DND-41 (cell line): ENCODE data around the gene RANBP17.

Experiments
- ATAC-seq: fragments of 200-7000 bp; cut with Tn5 transposase; 3 replicates; pipeline ENCODE4 v1.9.1; 2021; ENCODE audit warnings: low read depth; ENCODE audit not compliant: insufficient read depth
- DNase-seq: peaks from one replicate; pipeline ENCODE4 v3.0.0-alpha.2; 2020
- H2AFZ ChIP-seq: 2 replicates; pipeline ENCODE4 v1.6.0; 2012; ENCODE audit warnings: low read depth, low read length
- H3K27ac ChIP-seq: 2 replicates; pipeline ENCODE4 v1.5.1; 2012; ENCODE audit warnings: low read length, inconsistent platforms
- H3K27me3 ChIP-seq: fragments of 200-600 bp; sonication (generic); 2 replicates; pipeline ENCODE4 v1.6.0; 2012; ENCODE audit warnings: low read length, mild to moderate bottlenecking, inconsistent platforms; ENCODE audit not compliant: insufficient read depth, poor library complexity
- H3K36me3 ChIP-seq: 2 replicates; pipeline ENCODE4 v1.5.1; 2012; ENCODE audit warnings: low read length, inconsistent platforms; ENCODE audit not compliant: insufficient read depth
- H3K4me1 ChIP-seq: 2 replicates; pipeline ENCODE4 v1.5.1; 2012; ENCODE audit warnings: mild to moderate bottlenecking, low read length; ENCODE audit not compliant: insufficient read depth
- H3K4me2 ChIP-seq: 2 replicates; pipeline ENCODE4 v1.6.0; 2012; ENCODE audit warnings: mild to moderate bottlenecking, moderate library complexity, low read length, inconsistent platforms; ENCODE audit not compliant: insufficient read depth
- H3K4me3 ChIP-seq, 2 experiments: fragments of 200-600 bp in 1 of 2; shearing (Covaris generic) in 1 of 2; 2 replicates each; pipeline ENCODE4 v1.5.1; 2012 to 2016; ENCODE audit warnings: inconsistent platforms in 2 of 2, low read length in 2 of 2, mild to moderate bottlenecking in 2 of 2, low read depth in 1 of 2, moderate library complexity in 1 of 2
- H3K79me2 ChIP-seq: 2 replicates; pipeline ENCODE4 v1.6.0; 2012; ENCODE audit warnings: low read length, inconsistent platforms; ENCODE audit not compliant: insufficient read depth
- H3K9ac ChIP-seq: 2 replicates; pipeline ENCODE4 v1.6.0; 2012; ENCODE audit warnings: low read depth, mild to moderate bottlenecking, inconsistent platforms, low read length, moderate library complexity
- H3K9me3 ChIP-seq: 2 replicates; pipeline ENCODE4 v1.5.1; 2012; ENCODE audit warnings: low read length, moderate library complexity, mild to moderate bottlenecking, inconsistent platforms; ENCODE audit not compliant: insufficient read depth, severe bottlenecking
- H4K20me1 ChIP-seq: 2 replicates; pipeline ENCODE4 v1.6.0; 2012; ENCODE audit warnings: low read length; ENCODE audit not compliant: insufficient read depth
- CTCF ChIP-seq: IDR thresholded peaks from 2 replicates; pipeline ENCODE4 v1.5.1; 2012; ENCODE audit warnings: borderline replicate concordance, low read length, moderate library complexity, mild to moderate bottlenecking; ENCODE audit not compliant: poor library complexity, severe bottlenecking; ENCODE audit errors: extremely low read depth
- EZH2 ChIP-seq: IDR thresholded peaks from 3 replicates; pipeline ENCODE4 v1.6.1; 2012; ENCODE audit warnings: borderline replicate concordance, low read depth, mild to moderate bottlenecking, moderate library complexity, low read length, inconsistent platforms; ENCODE audit not compliant: severe bottlenecking

The RANBP17 gene

DNA sequence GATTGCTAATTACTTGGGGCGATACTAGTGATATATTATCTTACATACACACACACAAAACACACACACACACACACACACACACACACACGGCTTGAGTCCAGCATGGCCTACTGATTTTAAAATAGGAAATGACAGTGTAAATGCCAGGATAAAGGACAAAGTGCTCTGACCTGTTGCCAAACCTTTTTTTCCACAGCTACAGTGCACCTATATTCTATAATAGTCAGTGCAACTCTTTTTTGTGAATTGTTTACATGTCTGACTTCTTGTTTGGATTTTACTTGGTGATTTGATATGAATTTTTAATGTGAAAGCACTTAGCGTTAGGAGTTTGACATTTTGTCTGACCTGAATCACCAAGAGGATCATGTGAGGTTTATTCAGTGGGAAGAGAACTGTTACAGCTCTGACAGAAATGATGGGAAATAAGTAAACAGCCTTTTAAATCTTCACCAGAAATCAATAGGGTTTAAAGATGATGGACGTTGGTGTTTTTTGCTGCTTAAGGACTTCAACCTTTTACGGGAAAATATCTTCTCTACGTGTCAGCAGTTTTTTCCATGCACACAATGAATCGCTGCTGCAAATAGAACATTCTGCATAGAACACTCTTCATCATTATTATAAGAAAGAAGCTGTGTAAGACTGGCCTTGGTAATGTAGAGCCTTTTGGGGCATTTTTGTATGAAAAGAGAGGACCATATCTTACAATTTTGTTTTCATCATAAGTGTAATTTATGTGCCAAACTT, 218.5 kb downstream of the RANBP17 start:
- Histone ChIP-seq H3K27me3 (no peaks in the 10 kb centered on the region), H3K9me3 (peaks cover 11% of the 10 kb centered on the region), H3K9ac (no peak overlapping the region), H3K36me3 (no peaks in the 10 kb centered on the region), H3K4me2 (no peak overlapping the region), H3K4me1 (no peaks in the 10 kb centered on the region), H2AFZ (no peak overlapping the region), H3K27ac (no peak overlapping the region), H3K4me3 (no peak overlapping the region), H4K20me1 (no peaks in the 10 kb centered on the region), H3K79me2 (no peaks in the 10 kb centered on the region)
- TF ChIP-seq CTCF (no peak), EZH2 (no peak)
- ATAC-seq (no peak), DNase-seq (no peak)

DNA sequence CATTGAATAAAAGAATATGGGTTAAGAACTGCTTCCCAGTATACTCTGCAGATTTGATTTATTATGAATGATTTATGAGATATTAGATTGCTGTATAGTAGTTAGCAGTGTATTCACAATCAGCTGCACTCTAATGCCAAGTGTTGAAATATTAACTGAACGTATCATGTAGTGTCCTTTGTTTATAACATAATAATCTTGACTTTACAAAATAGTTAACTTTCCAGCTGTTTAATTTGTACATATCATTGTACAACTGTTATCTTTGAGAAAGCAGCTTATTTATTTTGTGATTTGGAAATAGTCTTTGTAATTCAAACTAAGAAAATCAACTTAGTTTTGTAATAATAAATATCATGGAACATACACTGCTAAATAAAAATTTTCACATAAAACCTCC, 219.5 kb downstream of the RANBP17 start:
- H3K4me1 ChIP-seq: no peaks in the 10 kb centered on the region
- H3K9me3 ChIP-seq: peaks cover 11% of the 10 kb centered on the region
- ATAC-seq (no peak), DNase-seq (no peak)
- H3K9ac ChIP-seq: no peak overlapping the region
- H4K20me1 ChIP-seq: no peaks in the 10 kb centered on the region
- no peaks in the 10 kb centered on the region for H3K27me3 ChIP-seq
- no peaks in the 10 kb centered on the region for H3K79me2 ChIP-seq
- no peak for TF ChIP-seq CTCF
- TF ChIP-seq EZH2: no peak
- no peak overlapping the region for H3K4me2 ChIP-seq
- H3K27ac ChIP-seq: no peak overlapping the region
- no peak overlapping the region for H2AFZ ChIP-seq
- H3K4me3 ChIP-seq: no peak overlapping the region
- no peaks in the 10 kb centered on the region for H3K36me3 ChIP-seq

GRCh38 chr5:171092194-171092593, 230.4 kb downstream of the RANBP17 start:
- no peak overlapping the region for H3K4me2 ChIP-seq
- TF ChIP-seq CTCF (no peak), EZH2 (no peak)
- H3K79me2 ChIP-seq: no peaks in the 10 kb centered on the region
- no peaks in the 10 kb centered on the region for H3K4me1 ChIP-seq
- H3K27me3 ChIP-seq: no peaks in the 10 kb centered on the region
- no peak overlapping the region for H3K4me3 ChIP-seq
- H3K9ac ChIP-seq: no peak overlapping the region
- ATAC-seq (no peak), DNase-seq (no peak)
- no peak overlapping the region for H2AFZ ChIP-seq
- H4K20me1 ChIP-seq: no peaks in the 10 kb centered on the region
- H3K36me3 ChIP-seq: no peaks in the 10 kb centered on the region
- H3K9me3 ChIP-seq: no peaks in the 10 kb centered on the region
- no peak overlapping the region for H3K27ac ChIP-seq

GRCh38 chr5:171093598-171093997, 231.8 kb downstream of the RANBP17 start:
- no peak overlapping the region for H3K4me2 ChIP-seq
- no peaks in the 10 kb centered on the region for H3K27me3 ChIP-seq
- no peak overlapping the region for H3K27ac ChIP-seq
- H3K4me3 ChIP-seq: no peak overlapping the region
- no peaks in the 10 kb centered on the region for H3K9me3 ChIP-seq
- H2AFZ ChIP-seq: no peak overlapping the region
- H3K36me3 ChIP-seq: no peaks in the 10 kb centered on the region
- TF ChIP-seq CTCF: no peak
- no peak for TF ChIP-seq EZH2
- no peak for DNase-seq
- no peak overlapping the region for H3K9ac ChIP-seq
- ATAC-seq: no peak
- H3K4me1 ChIP-seq: no peaks in the 10 kb centered on the region
- no peaks in the 10 kb centered on the region for H3K79me2 ChIP-seq
- H4K20me1 ChIP-seq: no peaks in the 10 kb centered on the region
